AG04449 (cell line): Measurements from ENCODE around the gene HOXD11.
A peak's percentile ranks its signal among the peaks of the same experiment; 100 is the strongest.

Experiments
- CTCF ChIA-PET: fragments of 350-600 bp; formaldehyde crosslinking; extraction: SDS; loops from one replicate; lab custom pipeline; 2021; ENCODE audit warnings: antibody characterized with exemption; lab: Yijun Ruan, JAX
- POLR2A ChIA-PET: fragments of 400-600, 350-600 bp; formaldehyde crosslinking; extraction: SDS; loops from one replicate; lab custom pipeline; 2020; ENCODE audit warnings: antibody characterized with exemption, inconsistent platforms; lab: Yijun Ruan, JAX
- DNase-seq: peaks from one replicate; pipeline ENCODE4 v3.0.0-alpha.2; 2010; ENCODE audit warnings: low read depth, low spot score
- H3K4me3 ChIP-seq: 2 replicates; pipeline ENCODE4 v1.5.1; 2011; ENCODE audit warnings: low read depth, mild to moderate bottlenecking, control low read depth, low read length
- TF ChIP-seq, protein P1 (sequence below): IDR thresholded peaks from one replicate; pipeline ENCODE4 v1.5.1; 2011; ENCODE audit warnings: mild to moderate bottlenecking, moderate library complexity, low read length, control low read depth, inconsistent platforms; ENCODE audit not compliant: insufficient read depth; ENCODE audit errors: missing control alignments

Gene HOXD11

DNA sequence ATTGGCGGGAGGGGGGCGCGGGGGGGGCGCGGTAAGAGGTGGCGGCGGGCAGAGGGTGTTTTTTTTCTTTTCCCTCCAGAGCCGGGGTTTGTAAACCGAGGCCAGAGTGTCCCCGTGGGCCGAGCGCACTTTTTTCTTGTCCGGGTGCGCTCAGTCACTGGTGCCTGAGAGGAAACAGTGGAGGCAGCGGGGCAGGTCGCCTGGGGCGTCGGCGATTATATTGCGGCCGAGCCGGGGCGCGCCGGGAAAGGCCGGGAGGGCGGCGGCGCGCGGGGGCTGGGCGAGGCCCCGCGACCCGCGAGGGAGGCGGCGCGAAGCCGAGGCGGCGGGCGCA lies 22.7 kb downstream of the HOXD11 start:
- no peak for DNase-seq

DNA sequence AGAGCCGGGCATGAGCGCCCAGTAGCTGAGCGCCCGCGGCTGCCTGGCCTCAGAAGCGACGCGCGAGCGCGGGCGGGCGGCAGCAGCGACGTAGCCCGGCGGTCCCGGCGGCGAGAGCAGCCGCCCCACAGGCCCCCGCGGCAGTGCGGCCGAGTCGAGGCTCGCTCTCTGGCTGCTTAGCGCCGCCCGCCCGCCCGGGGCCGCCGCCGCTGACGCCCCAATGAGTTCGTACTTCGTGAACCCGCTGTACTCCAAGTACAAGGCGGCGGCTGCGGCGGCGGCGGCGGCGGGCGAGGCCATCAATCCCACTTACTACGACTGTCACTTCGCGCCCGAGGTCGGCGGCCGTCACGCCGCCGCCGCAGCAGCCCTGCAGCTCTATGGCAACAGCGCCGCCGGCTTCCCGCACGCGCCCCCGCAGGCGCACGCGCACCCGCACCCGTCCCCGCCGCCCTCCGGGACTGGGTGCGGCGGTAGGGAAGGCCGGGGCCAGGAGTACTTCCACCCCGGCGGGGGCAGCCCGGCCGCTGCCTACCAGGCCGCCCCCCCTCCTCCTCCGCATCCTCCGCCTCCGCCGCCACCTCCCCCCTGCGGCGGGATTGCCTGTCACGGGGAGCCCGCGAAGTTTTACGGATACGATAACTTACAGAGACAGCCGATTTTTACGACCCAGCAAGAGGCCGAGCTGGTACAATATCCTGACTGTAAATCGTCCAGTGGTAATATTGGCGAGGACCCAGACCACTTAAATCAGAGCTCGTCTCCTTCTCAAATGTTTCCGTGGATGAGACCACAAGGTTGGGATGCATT lies 23.3 kb downstream of the HOXD11 start:
- CTCF ChIA-PET = interaction anchor here (0.6 to 30.2 kb wide), 12 partner anchors 9 to 1031 kb away, joined by 3 to 1421 read pairs (median 6); no protein-coding TSS in a partner anchor
- DNase-seq = no peak
- POLR2A ChIA-PET = interaction anchor here (0.5 to 1.4 kb wide), 5 partner anchors 9 to 507 kb away, joined by 3 to 7 read pairs (median 5); no protein-coding TSS in a partner anchor
- peak overlapping the region; percentile 62 for H3K4me3 ChIP-seq
- TF ChIP-seq, protein P1, sequence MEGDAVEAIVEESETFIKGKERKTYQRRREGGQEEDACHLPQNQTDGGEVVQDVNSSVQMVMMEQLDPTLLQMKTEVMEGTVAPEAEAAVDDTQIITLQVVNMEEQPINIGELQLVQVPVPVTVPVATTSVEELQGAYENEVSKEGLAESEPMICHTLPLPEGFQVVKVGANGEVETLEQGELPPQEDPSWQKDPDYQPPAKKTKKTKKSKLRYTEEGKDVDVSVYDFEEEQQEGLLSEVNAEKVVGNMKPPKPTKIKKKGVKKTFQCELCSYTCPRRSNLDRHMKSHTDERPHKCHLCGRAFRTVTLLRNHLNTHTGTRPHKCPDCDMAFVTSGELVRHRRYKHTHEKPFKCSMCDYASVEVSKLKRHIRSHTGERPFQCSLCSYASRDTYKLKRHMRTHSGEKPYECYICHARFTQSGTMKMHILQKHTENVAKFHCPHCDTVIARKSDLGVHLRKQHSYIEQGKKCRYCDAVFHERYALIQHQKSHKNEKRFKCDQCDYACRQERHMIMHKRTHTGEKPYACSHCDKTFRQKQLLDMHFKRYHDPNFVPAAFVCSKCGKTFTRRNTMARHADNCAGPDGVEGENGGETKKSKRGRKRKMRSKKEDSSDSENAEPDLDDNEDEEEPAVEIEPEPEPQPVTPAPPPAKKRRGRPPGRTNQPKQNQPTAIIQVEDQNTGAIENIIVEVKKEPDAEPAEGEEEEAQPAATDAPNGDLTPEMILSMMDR = no peak

More for the DNA sequence above, 22.7 kb downstream of the HOXD11 start:
- TF ChIP-seq, protein P1 = no peak
- peak overlapping the region; percentile 62 for H3K4me3 ChIP-seq
- ChIA-PET CTCF (interaction anchor here (1.2 to 30.2 kb wide), 8 partner anchors 10 to 1019 kb away, joined by 3 to 1421 read pairs (median 100); no protein-coding TSS in a partner anchor), POLR2A (interaction anchor here (0.5 to 1.4 kb wide), 3 partner anchors 504 to 552 kb away, joined by 3 to 5 read pairs (median 5); no protein-coding TSS in a partner anchor)

DNA sequence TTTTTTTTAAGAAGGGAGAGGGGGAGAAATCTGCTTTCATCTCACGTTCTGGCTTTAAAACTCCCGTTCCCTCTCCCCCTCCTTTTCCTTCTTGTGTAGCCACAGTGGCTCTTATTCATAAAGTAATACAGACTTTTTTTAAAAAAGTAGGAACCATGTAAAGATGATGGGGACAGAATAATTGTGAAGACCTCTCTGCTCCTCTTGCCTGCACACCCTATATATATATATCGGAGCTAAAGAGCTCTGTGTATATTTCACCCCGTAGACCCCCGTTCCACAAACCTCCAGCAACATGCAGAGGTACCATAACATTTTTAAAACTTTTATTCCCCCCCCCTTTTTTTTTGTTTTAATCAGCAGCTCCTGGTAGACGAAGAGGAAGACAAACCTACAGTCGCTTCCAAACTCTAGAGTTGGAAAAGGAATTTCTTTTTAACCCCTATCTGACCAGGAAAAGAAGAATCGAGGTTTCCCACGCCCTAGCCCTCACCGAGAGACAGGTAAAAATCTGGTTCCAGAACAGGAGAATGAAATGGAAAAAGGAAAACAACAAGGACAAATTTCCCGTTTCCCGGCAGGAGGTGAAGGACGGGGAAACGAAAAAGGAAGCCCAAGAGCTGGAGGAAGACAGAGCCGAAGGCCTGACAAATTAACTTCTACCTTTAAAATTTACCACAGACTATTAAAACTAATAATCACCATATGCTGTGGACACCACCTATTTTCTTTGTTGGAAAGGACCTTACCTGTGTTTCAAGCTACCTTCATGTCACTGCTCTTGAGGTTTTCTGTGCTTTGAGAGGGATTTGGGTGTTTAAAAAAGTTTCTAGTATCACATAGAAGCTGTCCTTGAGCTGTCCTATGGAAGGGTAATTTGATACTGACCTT lies 24.1 kb downstream of the HOXD11 start:
- POLR2A ChIA-PET = interaction anchor here (0.6 to 1.4 kb wide), 9 partner anchors 8 to 509 kb away, joined by 3 to 7 read pairs (median 3); partner anchors contain the start of gene HOXD1
- H3K4me3 ChIP-seq = peak overlapping the region; percentile 62
- TF ChIP-seq, protein P1 = no peak
- DNase-seq = no peak
- CTCF ChIA-PET = interaction anchor here (0.6 to 30.2 kb wide), 16 partner anchors 8 to 1030 kb away, joined by 3 to 1421 read pairs (median 4); no protein-coding TSS in a partner anchor

DNA sequence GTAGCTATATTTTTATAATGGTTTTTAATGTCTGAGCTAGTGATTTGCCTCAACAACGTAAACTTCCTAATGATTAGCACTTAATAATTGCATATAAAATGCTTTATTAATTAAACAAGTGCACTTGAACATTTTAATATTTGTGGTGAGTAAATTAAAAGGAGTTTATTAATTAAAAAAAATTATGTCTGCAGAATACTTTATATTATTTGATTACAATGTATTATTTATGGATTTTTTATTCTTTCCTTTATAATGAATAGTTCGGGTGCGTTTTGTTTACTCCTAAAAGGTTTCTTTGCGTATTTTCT lies 24.7 kb downstream of the HOXD11 start:
- POLR2A ChIA-PET = interaction anchor here (0.6 to 1.1 kb wide), 2 partner anchors 8 to 508 kb away, joined by 3 read pairs; no protein-coding TSS in a partner anchor
- H3K4me3 ChIP-seq = peak overlapping the region; percentile 62
- CTCF ChIA-PET = interaction anchor here (0.9 to 30.2 kb wide), 12 partner anchors 8 to 1017 kb away, joined by 3 to 1421 read pairs (median 6); no protein-coding TSS in a partner anchor
- no peak for DNase-seq
- TF ChIP-seq, protein P1 = no peak

DNA sequence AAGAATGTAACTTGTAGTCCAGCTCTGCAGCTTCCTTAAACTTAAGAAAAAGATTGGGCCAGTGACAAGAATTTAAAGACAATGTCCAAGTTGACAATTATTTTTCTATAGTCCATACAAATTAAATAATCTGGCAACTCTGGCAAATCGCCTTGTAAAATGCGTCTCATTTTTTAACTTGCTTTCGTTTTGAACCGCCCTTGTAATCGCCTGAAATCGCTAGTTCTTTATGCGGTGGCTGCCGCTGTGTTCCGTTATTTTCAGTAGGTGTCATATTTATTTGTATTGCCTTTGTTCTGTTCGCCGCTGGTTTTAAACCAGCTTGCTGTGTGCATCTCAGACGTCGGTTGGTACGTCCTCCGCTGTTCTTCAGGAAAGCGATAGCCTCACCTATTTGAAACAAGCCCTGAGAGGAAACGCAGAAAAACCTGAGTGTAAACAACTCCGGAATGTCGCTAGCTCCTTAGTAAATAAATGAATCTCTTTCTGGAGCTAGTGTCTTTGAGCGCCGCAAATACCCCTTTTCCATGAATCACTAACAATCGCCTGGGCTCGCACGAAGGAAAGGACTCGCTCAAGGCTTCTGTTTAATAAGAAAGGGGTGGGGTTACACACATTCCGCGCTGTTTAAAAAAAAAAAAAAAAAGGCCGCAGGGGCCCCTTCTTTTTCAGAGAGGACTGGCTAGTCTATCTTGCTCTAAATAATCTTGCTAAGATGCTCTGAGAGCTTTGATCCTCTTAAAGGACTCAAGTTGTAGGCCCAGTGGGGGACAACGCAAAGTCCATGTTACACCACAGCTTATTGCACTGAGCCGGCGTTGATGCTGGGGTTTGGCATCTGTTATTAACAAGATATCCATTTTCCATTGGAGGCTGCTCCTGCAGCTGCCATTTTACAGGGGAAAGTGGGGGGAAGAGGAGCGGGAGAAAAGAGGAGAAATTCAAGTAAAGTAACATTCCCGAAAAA lies 25.4 kb downstream of the HOXD11 start:
- ChIA-PET CTCF (interaction anchor here (0.9 to 30.2 kb wide), 11 partner anchors 7 to 1017 kb away, joined by 3 to 1421 read pairs (median 10); no protein-coding TSS in a partner anchor), POLR2A (interaction anchor here (0.6 to 1.1 kb wide), 3 partner anchors 8 to 1010 kb away, joined by 3 read pairs; no protein-coding TSS in a partner anchor)
- no peak for DNase-seq
- H3K4me3 ChIP-seq = peak overlapping the region; percentile 50
- TF ChIP-seq, protein P1 = no peak
